ENCODE data around the gene STX12.

DNA sequence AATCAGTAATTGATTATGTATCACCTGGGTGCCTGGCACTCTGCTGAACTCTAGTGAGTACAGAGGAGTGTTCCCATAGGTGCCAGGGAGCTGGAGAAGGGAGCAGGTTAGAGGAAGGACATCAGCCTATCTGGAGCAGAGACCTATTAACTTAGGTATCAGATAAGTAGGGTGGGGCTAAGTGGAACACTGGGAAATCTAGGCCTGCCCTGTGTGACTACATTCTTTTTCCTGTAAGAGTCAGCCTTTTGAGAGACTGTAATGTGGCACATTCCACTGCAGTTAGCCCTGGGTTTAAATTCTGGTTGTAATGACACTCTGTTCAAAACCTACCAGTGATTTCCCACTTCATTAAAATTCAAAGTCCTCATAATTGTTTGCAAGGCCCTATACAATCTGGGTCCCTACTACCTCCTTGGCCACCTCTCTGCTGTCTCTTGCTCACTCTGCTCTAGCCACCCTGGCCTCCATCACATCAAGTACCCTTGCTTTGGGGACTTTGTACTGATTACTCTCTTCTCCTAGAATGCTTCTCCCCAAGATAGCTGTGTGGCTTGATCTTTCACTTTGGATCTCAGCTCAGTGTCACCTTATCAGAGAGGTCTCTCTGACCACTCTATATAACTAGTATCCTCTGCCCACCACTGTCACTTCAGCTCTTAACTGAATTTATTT lies 12.9 kb downstream of the STX12 start:
- TF ChIP-seq, protein P1, sequence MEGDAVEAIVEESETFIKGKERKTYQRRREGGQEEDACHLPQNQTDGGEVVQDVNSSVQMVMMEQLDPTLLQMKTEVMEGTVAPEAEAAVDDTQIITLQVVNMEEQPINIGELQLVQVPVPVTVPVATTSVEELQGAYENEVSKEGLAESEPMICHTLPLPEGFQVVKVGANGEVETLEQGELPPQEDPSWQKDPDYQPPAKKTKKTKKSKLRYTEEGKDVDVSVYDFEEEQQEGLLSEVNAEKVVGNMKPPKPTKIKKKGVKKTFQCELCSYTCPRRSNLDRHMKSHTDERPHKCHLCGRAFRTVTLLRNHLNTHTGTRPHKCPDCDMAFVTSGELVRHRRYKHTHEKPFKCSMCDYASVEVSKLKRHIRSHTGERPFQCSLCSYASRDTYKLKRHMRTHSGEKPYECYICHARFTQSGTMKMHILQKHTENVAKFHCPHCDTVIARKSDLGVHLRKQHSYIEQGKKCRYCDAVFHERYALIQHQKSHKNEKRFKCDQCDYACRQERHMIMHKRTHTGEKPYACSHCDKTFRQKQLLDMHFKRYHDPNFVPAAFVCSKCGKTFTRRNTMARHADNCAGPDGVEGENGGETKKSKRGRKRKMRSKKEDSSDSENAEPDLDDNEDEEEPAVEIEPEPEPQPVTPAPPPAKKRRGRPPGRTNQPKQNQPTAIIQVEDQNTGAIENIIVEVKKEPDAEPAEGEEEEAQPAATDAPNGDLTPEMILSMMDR (conservative IDR thresholded peaks at IDR 0.05; ENCODE audit: low read length), result no peak
- TF ChIP-seq EZH2phosphoT487 (IDR thresholded peaks at IDR 0.05; ENCODE audit: borderline replicate concordance), result no peak
